T47D (cell line): Measurements from ENCODE around the gene KCNAB3.
A peak's percentile ranks its signal among the peaks of the same experiment; 100 is the strongest.
"Not testable (repeated sequence)": the region's sequence is repeated elsewhere in the genome, so short reads cannot be mapped to it uniquely, and the experiment has no call there.

Experiments used
- DNase-seq, 2 experiments: peaks; one replicate each; pipeline versions ENCODE4 v3.0.0 to v3.0.0-alpha.2; 2011 to 2012; ENCODE audit warnings: low read depth in 1 of 2, low spot score in 1 of 2
- JUND ChIP-seq: IDR thresholded peaks from 2 replicates; pipeline ENCODE4 v1.6.1; 2012; ENCODE audit warnings: low read depth
- in situ Hi-C: cut with HindIII; loops from 2 replicates; pipeline ENCODE4 v1.10.0; 2016; ENCODE audit warnings: low sequenced_read_pairs, low pct_unique_long_range_greater_than_20kb

The KCNAB3 gene

GRCh38 chr17:7929158-7930023 is at the start of gene KCNAB3:
Gene KCNAB3, minus strand, starts transcription at chr17:7929856. Its CDS starts 421 bp downstream, at chr17:7929435.
- no peak for TF ChIP-seq JUND
- peak in 1 of 2 experiments; percentile 31 for DNase-seq
- in situ Hi-C loops = no loop called here

- in situ Hi-C loops = no loop called here
- no peak for TF ChIP-seq JUND
- DNase-seq = no peak
Observed at GRCh38 chr17:7977805-7978204, 48.1 kb upstream of the KCNAB3 start.

DNA sequence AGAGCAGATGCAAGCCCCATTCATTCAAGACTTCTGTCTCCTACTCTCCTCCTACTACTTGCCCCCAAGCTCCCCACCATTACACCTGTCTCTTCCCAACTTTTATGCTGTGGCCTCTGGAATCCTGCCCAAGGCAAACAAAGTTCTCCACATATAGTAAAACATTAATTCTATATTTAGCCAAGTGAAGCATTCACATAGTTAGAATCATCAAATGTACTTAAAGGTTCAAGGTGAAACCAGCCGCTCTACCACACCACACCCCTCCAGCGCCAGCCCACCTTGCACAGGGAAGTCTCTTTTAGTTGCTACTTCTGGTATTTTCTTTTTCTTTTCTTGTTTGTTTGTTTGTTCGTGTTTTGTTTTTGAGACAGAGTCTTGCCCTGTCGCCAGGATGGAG is 47.4 kb upstream of the KCNAB3 start:
- TF ChIP-seq JUND = no peak

DNA sequence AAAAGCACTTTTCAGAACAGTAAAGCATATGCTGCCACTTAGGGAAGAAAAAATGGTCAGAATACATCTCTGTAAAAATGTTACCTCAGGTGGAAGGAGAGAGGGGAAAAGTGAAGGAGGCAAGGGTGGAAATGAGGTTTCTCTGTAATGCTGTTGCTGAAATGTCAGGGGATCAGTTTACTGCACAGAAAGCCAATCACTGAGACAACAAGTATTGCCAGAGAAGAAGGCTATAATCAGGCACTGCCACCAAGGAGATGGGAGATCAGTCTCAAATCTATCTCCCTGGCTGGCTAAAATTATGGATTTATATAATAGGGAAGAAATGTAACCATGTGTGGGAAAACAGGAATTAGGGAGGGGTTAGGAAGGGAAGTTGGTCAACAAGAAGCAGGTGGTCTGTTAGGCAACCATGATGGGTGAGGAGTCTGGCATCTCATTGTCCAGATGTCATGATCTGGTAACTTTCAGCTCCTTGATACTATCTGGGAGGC is 45.0 kb upstream of the KCNAB3 start:
- DNase-seq = no peak
- TF ChIP-seq JUND = no peak
- in situ Hi-C loops = no loop called here

More for the DNA sequence above, 47.4 kb upstream of the KCNAB3 start:
- no peak for DNase-seq
- in situ Hi-C loops = no loop called here

DNA sequence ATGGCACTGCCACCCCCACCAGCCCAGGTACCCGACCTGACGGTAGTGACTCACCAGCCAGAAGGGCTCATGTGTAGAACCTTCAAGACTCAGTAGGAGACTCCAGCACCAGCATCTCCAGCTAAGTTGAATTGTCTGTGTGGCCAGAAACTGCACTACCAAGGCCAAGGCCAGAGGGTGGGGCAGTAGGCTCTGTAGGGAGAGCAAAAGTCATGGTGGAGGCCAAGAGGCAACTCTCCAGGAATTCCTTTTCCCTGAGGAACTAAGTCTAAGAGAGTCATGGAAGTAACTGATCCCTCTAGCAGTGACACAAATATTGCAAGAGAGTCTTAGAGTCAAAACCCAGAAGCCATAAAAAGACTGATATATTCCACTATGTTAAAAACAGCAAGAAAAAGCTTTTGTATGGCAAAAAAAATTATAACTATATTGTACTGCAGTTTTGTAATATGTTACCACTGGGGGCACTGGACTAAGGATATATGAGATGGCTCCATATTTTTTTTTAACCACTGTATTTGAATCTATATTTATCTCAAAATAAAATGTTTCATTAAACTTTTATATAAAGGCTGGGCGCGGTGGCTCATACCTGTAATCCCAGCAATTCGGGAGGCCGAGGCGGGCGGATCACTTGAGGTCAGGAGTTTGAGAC is 42.6 kb upstream of the KCNAB3 start:
- in situ Hi-C loops = no loop called here
- no peak for TF ChIP-seq JUND
- no peak for DNase-seq

DNA sequence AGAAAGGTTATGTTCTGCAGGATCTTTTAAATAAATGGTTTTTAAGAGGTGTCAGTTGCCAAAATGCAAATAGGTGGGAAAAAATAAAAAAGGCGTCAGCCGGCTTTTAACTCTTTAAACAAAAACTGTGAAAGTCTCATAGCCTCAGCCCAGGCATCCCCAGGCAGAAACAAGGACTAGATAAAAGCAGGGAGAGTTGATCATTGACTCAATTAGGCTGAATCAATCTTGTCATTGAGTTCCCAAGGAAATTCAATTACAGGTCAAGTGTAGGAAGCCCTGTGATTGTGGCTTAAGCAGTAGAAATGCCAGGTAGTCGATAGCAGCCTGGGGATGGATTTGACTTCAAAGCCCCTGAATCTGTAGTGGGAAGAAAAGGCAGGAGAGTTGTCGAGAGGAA is 42.0 kb upstream of the KCNAB3 start:
- in situ Hi-C loops = no loop called here
- TF ChIP-seq JUND = no peak
- DNase-seq = no peak

DNA sequence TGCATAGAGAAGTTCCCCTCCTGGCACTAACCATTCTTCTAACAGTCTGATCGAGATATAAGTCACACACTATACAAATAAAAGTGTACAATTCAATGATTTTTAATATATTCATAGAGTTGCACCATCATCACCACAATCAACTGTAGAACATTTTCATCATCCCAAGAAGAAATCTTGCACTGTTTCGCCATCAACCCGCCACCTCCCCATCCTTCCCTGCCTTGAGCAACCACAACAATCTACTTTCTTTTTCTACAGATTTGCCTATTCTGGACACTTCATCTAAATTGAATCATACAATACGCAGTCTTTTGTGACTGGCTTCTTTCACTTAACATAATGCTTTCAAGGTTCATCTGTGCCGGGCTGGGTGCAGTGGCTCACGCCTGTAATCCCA is 39.8 kb upstream of the KCNAB3 start:
- no peak for DNase-seq
- no peak for TF ChIP-seq JUND
- in situ Hi-C loops = no loop called here

DNA sequence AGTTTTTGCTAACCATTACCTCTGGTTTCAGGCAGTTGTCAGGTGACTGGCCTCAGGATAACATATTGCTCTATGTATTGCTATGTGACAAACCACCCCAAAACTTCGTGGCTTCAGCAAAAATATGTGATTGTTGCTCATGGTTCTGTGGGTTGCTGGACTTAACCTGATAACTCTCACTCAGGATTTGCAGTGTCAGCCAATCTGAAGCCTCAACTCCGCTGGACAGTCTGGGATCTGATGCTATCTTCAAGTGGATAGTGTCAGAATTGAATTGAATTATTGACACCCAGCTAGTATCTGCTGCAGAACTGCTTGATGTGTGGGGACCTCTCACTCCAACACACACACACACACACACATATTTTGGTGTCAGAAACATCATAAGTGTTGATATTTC is 38.1 kb upstream of the KCNAB3 start:
- no peak for TF ChIP-seq JUND
- in situ Hi-C loops = no loop called here
- DNase-seq = no peak

DNA sequence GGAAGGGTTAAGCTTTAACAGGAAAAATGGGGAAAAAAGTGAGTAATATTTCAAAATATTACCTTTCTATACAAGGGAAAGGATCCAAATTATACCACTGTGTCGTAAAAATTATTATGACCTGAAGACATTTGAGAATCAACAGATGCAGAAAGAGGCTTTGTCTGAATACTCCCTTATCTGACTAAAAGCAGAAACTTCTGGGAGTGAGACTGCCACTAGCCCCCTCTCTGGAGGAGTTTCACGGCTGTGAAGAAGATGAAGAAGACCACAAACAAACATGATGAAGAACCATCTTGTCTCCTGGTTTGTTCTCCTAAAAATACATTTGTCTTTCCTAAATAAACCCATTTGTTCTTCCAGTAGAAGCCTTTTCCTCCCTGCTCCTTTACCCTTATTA is 31.8 kb upstream of the KCNAB3 start:
- no peak for DNase-seq
- no peak for TF ChIP-seq JUND

GRCh38 chr17:7959503-7960253 is 30.0 kb upstream of the KCNAB3 start:
- no peak for DNase-seq
- in situ Hi-C loops = no loop called here
- no peak for TF ChIP-seq JUND

More for the DNA sequence above, 31.8 kb upstream of the KCNAB3 start:
- in situ Hi-C loops = no loop called here

DNA sequence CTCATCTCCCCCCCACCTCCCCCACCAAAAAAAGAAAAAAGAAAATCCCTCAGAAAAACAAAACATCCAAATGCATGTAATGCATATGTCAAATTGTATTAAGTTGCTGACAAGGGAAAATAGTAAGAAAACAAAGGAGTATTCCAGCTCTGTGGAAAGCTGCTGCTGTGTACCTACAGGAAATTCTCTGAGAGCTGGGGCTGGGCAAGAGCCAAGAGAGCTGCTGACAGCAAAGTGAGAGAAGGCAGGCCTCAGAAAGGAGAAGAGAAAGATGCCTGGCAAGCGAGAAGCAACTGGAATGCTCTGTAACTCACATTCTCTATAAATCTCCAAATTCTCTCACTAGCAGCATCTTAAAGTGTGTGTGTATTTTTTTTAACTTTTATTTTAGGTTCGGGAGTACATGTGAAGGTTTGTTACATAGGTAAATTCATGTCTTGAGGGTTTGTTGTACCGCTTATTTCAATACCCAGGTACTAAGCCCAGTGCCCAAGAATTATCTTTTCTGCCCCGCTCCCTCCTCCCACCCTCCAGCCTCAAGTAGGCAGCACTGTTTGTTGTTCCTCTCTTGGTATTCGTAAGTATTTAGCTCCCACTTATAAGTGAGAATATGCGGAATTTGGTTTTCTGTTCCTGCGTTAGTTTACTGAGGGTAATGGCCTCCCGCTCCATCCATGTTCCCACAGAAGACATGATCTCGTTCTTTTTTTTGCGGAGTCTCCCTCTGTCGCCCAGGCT is 26.7 kb upstream of the KCNAB3 start:
- in situ Hi-C loops = no loop called here
- DNase-seq = no peak
- no peak for TF ChIP-seq JUND

DNA sequence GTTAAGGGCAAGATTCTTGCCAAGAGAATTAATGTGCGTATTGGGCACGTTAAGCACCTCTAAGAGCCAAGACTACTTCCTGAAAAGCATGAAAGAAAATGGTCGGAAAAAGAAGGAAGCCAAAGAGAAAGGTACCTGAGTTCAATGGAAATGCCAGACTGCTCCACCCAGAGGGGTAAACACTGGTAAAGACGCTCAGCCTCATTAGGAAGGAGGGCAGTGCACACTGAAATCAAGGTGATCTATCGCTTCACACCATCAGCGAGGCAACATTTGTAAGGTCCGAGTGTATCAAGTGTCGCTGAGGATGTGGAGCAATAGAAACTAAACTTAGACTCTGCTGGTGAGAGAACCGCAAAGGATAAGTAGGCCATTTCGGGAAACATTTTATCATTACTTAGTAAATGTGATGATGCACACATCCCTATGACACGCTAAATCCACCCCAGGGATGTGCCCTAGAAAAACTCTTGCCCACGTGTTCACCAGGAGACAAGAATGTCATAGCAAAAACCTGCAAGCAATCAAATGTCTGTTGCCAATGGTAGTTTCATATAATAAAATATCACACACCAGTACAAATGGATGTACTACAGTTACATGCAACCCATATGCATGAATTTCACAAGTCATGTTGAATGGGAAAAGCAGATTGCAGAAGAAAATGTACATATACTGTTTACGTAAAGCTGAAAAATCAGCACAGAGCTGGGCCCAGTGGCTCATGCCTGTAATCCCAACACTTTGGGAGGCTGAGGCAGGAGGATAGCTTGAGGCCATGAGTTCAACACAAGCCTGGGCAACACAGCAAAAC is 26.0 kb upstream of the KCNAB3 start:
- DNase-seq = no peak
- in situ Hi-C loops = no loop called here
- no peak for TF ChIP-seq JUND

DNA sequence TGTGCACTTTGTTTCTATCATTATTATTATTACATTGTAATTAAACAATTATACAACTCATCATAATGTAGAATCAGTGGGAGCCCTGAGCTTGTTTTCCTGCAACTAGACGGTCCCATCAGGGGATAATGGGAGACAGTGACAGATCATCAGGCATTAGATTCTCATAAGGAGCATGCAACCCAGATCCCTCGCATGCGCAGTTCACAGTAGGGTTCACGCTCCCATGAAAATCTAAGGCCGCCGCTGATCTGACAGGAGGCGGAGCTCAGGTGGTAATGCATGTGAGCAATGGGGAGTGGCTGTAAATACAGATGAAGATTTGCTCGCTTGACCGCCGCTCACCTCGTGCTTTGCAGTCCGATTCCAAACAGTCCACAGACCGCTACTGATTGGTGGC is 23.6 kb upstream of the KCNAB3 start:
- in situ Hi-C loops = not testable (repeated sequence)

More for the DNA sequence above, 23.6 kb upstream of the KCNAB3 start:
- not testable (repeated sequence) for DNase-seq
